Fibroblast of gingiva (primary cell): ENCODE data around the gene KLF3.

Experiments
- DNase-seq: peaks from one replicate; pipeline ENCODE4 v3.0.0-alpha.2; 2011; ENCODE audit warnings: low read depth

KLF3 gene

DNA sequence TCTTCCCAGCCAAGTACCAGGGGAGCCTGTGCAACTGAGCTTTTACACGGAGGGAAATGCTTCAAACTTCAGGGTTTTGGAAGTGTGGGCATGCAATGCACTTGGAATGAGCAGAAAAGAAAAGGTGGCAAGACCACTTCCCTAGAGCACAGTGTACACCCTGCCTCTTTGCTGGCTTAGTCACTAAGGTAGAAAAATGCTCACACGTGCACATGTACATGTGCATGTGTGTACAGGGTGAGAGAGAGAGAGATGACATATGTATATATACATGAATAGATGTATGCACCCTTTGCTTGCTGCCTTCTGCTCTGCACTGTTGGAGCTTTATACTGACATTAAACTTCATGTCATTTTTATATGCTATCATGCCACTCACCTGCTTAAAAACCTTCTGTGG, 7.9 kb upstream of the KLF3 start:
- DNase-seq: no peak

DNA sequence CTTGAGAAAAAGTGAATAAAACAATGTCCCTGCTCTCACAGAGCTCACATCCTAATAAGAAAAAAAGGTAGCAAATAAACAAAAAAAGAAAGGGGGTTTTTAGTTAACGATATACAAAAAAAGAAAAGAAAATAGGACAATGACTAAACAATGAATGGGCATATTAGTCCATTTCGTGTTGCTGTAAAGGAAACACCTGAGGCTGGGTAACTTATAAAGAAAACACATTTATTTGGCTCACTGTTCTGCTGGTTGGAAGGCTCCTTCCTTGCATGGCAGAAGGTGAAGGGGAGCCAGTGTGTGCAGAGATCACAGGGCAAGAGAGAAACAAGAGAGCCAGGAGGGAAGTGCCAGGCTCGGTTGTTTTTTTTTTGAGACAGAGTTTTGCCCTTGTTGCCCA, 4.7 kb upstream of the KLF3 start:
- no peak for DNase-seq

GRCh38 chr4:38660838-38661237, 3.2 kb upstream of the KLF3 start:
- no peak for DNase-seq

- no peak for DNase-seq
Observed at GRCh38 chr4:38661371-38661770, 2.6 kb upstream of the KLF3 start.

DNA sequence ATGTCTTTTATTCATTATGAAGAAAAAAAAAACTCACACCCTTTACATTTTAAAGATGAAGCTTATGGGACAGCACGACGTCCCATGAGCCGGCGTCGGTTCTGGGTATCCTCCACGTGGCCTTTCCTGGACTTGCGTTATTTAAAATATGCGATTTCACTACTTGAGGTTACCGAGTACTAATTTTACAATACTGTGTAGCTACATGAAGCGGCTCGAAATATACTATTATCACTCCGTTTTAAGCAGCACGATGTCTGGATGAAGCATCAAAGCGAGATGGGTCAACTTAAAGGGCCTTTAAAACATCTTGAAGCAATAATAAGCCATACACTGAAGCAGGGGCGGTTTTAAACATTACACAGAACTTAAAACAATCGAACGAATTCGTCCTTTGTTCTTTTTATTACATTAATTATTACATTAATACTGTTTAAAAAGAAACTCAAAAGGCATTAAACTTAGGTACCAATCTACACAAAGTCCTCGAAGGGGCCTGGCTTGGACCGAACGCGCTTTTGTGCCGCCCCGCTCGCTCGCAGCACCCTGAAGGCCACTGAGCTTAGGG, 1.4 kb upstream of the KLF3 start:
- no peak for DNase-seq

- DNase-seq: peak; percentile 25
Observed at GRCh38 chr4:38663090-38663800, 754 bp upstream of the KLF3 start.

- peak; percentile 30 for DNase-seq
Observed at GRCh38 chr4:38664706-38665401, 855 bp downstream of the KLF3 start.

DNA sequence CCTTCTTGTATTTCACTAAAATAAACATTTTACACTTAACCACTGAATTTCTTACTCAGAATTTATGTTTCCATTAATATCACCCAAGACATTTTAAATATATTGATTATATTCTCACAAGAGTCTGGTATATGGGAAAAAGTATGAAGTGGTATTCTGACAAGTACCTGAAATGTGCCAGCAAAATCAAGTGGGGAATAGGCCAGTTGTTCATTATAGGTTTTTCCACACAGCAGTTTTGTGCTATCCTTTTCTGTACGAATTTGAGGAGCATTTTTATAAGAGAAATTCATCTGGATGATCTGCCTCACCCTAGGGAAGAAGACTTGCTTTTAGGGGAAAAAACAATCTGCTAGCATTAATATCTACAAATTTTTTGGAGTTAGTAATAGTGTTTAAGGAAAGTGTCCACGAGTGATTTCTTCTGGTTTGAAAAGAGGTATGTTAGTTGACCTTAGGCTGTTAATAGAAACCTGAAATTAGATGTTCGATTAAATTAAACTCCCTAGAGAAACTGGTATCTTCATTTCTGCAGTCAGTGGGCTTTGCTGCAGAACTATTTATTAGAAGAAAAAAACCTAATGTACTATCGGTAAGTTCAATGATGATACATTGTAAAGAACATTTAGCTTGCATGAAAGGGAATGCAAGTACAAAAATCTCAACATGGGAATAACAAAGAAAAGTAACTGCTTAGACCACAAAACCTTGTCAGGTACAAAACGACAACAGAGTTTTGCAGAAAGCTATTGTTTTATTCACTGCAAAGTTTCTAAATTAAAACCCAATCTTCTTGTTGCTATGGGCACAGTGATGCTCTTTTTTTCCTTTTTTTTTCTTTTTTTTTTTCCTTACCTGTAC, 1.8 kb downstream of the KLF3 start:
- DNase-seq: no peak

GRCh38 chr4:38666766-38667084, 2.7 kb downstream of the KLF3 start:
- DNase-seq: no peak

DNA sequence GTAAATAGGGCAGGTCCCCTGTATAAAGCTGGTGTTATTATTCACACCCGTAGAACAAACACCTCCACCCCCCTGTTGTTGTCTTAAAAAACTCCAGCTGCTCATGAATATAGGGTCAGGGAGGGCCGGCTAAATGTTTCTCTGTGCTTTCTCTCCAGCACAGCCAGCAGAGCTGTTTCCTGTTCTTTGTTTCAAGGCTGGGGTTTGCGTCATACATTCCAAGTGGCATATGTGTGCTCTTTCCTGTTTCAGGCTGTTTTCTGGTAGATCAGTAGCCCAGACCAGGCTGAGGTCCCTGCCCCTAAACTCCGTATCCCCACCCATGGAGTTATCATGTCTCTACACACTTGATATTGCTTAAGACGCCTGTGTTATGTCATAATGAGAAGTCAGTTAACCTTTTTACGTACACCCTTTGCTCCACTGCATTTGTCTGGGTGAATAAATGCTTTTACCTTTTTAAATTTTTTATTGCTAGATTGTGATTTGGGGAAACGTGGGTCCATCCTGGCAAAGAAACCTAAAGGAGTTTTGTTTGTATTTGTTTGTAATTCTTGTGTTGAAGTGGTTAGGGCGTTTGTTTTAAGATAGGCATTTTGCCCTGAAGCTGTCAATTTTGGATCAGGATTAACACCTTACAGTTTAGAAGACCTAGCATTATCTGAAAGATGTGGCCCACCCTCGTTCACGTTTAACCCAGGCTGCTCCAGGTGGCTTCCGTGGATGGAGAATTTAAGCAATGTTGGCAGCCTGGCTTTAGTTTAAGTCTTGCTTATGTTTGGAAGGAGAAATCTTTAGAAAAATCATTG, 3.3 kb downstream of the KLF3 start:
- peak; percentile 93 for DNase-seq

DNA sequence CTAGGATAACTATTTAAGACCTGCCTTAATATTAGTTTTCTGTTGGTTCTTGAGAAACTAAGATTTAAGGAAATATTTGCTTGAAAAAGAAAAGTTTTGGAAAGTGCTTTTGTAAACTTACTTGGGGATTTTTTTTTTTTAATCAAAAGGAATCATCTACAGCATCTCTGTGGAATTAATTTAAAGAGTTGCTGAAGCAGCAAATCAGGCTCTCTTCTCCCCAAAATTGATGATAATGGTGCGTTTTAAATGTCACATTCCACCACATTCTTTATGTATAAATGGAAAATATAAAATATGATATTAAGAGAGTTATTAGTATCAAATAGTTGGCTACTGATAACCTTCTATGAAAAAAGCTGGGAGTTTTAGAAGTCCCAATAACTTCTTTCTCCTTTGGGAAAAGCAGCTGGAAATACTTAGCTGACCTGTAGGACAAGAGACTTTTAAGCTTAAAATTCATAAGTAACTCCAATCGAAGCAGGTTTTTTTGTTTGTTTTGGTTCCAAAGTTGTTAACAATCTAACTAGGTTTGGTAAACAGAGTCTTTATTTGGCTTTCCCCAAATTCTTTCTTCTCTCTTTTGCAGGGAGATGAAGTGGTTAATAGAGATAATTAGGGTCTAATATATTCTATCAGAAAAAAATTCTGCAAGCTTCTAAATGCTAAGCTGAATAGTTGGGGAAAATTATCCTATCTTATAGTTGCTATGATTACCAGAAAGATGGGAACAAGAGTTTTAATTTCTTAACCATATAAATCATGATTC, 4.4 kb downstream of the KLF3 start:
- no peak for DNase-seq

DNA sequence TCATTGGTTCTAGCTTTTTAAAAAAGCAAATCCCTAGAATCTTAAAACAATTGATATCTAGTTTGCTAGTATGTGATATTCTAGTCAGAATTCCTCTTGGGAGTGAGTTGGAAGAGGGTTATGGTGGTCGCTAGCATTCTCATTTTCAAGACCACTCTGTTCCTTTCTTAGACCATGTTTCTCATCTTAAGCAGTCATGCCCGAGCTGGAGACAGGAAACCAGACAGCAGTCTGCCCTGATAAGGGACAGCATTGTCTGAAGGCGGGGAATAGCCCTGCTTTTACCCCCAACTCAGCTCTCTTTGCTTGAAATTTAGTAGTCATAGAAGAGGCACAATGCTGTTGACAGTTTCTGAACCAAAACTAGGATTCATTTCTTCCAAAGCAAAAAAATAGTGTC, 5.2 kb downstream of the KLF3 start:
- no peak for DNase-seq

DNA sequence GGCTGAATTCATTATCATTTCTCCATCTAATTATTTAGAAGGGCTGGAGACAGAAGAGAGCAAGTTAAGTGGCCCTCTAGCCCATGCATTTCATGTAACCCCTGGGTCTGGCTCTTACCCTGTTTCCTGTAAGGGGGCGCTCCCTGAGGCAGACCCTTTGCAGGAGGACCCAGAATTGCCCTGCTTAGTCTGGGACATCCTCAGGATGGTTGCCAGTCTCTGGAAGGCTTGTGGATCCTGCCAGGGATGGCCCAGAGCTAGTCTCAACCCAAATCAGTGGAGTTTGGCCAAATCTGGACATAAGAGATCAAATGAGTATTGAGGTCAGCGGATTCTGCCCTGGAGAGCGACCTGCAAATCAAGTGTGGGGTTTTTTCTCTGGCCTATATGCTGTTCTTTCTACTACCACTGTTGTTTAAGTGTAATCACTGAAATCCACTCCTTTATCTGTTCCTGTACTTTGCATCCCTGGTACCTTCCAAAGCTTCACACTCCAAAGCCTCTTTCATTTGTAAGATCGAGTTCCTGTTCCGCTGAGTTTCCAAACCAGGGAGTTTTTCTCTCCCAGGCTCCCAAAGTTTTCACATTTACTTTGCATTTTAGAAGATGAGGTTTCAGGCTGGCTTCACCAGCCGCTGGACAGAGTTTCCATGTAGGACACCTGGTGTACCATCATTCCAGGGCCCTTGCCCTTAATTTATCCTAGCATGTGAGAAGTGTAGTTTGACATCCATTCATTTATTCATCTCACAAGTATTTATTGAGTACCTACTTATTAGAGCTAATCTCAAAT, 6.3 kb downstream of the KLF3 start:
- no peak for DNase-seq

- DNase-seq: no peak
Observed at GRCh38 chr4:38670939-38671591, 7.1 kb downstream of the KLF3 start.

GRCh38 chr4:38671592-38671940, 7.6 kb downstream of the KLF3 start:
- DNase-seq: no peak

GRCh38 chr4:38672074-38672396, 8.0 kb downstream of the KLF3 start:
- DNase-seq: no peak

- no peak for DNase-seq
Observed at GRCh38 chr4:38672397-38673129, 8.6 kb downstream of the KLF3 start.

GRCh38 chr4:38673130-38673978, 9.4 kb downstream of the KLF3 start:
- peak; percentile 23 for DNase-seq
